ENCODE results near the gene ESR1. TPM values are rescaled to one million over a fixed set of nuclear protein-coding genes. Genes with fewer than 3 reads are reported as not detected.

Gene ESR1
- total RNA-seq, 4 donors from 2014 or later: 2.1 to 6.9 (median 5.2) TPM

DNA sequence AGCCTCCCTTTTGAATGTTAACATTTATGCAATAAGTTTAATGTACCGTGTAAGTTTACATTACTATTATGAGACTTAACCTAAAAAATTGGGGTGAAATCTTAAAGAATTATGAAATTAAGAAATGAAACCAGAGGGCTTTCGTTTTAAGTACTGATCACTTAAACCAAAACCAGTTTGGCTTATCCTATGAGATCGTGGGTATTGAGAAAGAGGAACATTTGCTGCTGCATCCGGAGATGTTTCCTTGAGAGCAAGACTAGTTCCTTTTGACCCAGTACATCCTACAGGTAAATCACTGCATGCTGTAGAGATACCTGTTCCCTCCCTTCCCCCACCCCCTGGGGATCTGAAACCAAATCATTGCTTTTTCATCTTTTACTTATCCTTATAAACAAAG, 201.3 kb downstream of the ESR1 start:
- Histone ChIP-seq H3K27me3 (no peaks in the 10 kb centered on the region), H3K4me3 (no peak overlapping the region), H3K36me3 (no peaks in the 10 kb centered on the region), H3K27ac (no peak overlapping the region), H3K9me3 (no peaks in the 10 kb centered on the region), H3K4me1 (no peaks in the 10 kb centered on the region)
- no peak for DNase-seq (ENCODE audit: low spot score in 2 of 2)
- TF ChIP-seq, protein P1, sequence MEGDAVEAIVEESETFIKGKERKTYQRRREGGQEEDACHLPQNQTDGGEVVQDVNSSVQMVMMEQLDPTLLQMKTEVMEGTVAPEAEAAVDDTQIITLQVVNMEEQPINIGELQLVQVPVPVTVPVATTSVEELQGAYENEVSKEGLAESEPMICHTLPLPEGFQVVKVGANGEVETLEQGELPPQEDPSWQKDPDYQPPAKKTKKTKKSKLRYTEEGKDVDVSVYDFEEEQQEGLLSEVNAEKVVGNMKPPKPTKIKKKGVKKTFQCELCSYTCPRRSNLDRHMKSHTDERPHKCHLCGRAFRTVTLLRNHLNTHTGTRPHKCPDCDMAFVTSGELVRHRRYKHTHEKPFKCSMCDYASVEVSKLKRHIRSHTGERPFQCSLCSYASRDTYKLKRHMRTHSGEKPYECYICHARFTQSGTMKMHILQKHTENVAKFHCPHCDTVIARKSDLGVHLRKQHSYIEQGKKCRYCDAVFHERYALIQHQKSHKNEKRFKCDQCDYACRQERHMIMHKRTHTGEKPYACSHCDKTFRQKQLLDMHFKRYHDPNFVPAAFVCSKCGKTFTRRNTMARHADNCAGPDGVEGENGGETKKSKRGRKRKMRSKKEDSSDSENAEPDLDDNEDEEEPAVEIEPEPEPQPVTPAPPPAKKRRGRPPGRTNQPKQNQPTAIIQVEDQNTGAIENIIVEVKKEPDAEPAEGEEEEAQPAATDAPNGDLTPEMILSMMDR (IDR thresholded peaks at IDR 0.05): no peak
- TF ChIP-seq EP300 (IDR thresholded peaks at IDR 0.05) (no peak), POLR2A (IDR thresholded peaks at IDR 0.05) (no peak)
- 80 to 83% methylated on average over 4 of the region's 4 CpGs for WGBS, 2 donors

DNA sequence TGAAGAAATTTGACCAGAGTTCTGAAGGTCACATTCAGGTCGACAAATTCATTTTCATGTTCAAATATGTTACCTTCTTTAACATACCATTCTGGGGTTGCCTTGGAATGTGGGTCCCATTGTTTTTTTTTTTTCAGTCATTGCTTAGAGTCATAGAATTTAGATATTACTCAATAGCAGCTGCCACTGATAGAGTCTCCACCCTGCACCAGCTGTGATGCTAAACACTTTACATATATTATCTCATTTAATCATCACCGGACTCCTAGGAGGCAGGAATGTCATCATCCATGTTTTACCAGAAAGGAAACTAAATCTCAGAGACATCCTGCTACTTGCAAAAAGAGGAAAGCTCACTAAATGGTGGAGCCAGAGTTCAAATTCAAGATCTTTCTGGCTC, 204.7 kb downstream of the ESR1 start:
- no peaks in the 10 kb centered on the region for H3K9me3 ChIP-seq
- 85 to 93% methylated on average over 2 of the region's 2 CpGs for WGBS, 2 donors

DNA sequence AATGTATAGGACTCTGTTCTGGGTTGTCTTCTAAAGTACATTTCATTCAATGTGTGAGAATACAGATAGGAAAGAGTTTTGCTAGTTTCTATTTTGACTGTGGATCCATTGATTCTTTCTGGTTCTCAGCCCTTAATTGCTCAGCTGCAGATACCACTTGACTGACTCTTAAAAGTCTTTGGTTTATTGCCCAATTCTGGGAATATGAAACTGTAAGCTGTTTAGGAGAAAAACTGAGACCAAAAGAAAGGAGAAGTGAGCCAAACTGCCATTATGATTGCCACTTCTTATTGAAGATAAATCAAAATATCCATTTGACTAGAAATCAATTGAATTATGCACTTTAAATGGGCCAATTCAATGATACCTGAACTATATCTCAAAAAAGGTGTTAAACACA, 211.4 kb downstream of the ESR1 start:
- DNase-seq (ENCODE audit: low spot score in 2 of 2): no peak
- no peak overlapping the region for H3K27ac ChIP-seq
- no peaks in the 10 kb centered on the region for H3K4me1 ChIP-seq
- H3K36me3 ChIP-seq: no peaks in the 10 kb centered on the region
- no peak for TF ChIP-seq EP300 (IDR thresholded peaks at IDR 0.05)
- TF ChIP-seq, protein P1 (IDR thresholded peaks at IDR 0.05): no peak
- no peak for TF ChIP-seq POLR2A (IDR thresholded peaks at IDR 0.05)
- peaks cover 0 to 8% (median 0%) of the 10 kb centered on the region in 4 donors for H3K9me3 ChIP-seq
- H3K27me3 ChIP-seq: no peaks in the 10 kb centered on the region
- H3K4me3 ChIP-seq: no peak overlapping the region

More for the DNA sequence above, 204.7 kb downstream of the ESR1 start:
- Histone ChIP-seq H3K4me1 (no peaks in the 10 kb centered on the region), H3K27me3 (no peaks in the 10 kb centered on the region), H3K4me3 (no peak overlapping the region), H3K27ac (no peak overlapping the region), H3K36me3 (no peaks in the 10 kb centered on the region)
- TF ChIP-seq EP300 (IDR thresholded peaks at IDR 0.05): no peak
- TF ChIP-seq, protein P1 (IDR thresholded peaks at IDR 0.05): no peak
- no peak for TF ChIP-seq POLR2A (IDR thresholded peaks at IDR 0.05)
- no peak for DNase-seq (ENCODE audit: low spot score in 2 of 2)

DNA sequence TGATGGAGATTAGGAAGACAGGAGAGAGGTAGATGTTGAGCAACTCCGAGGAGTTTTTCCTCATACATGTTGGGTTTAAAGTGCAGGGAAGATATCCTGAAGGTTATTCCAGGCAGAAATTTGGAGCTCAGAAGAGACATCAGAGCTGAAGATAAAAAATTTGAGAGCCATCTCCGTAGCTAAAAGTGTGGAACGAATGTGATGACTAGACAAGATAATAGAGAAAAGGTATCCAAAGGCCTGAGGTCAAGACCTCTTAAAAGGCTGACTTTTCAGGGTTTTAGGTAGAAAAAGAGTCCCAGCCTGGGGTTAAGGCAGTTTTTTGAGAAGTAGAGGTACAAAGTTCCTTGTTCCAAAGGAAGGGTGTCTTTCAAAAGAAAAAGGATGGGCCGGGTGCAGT, 214.8 kb downstream of the ESR1 start:
- DNase-seq (ENCODE audit: low spot score in 2 of 2): no peak

DNA sequence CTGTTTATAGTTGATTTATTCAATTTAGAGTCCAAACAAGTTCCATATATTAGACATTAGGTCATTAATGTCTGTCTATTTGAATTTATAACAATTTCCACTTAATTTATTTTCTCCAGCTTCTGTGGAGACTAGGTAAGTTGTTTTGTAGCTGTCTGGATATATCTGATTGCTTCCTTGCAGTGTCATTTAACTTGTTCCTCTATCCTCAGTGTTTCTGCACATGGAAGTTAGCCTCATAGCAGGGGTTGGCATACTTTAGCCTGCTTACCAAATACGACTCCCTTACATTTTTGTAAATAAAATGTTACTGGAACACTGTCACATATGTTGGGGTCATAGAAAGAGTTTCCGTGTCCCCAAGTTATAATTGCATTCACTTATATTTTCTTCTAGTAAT, 216.1 kb downstream of the ESR1 start:
- Histone ChIP-seq H3K4me1 (no peaks in the 10 kb centered on the region), H3K36me3 (no peaks in the 10 kb centered on the region), H3K9me3 (peaks cover 0 to 16% (median 0%) of the 10 kb centered on the region in 4 donors), H3K27ac (no peak overlapping the region), H3K27me3 (no peaks in the 10 kb centered on the region), H3K4me3 (no peak overlapping the region)
- 66 to 82% methylated on average over 2 of the region's 2 CpGs for WGBS, 2 donors
- DNase-seq (ENCODE audit: low spot score in 2 of 2): no peak
- TF ChIP-seq, protein P1 (IDR thresholded peaks at IDR 0.05): no peak
- TF ChIP-seq EP300 (IDR thresholded peaks at IDR 0.05) (no peak), POLR2A (IDR thresholded peaks at IDR 0.05) (no peak)

More for the DNA sequence above, 214.8 kb downstream of the ESR1 start:
- 93 to 96% methylated on average over 4 of the region's 4 CpGs for WGBS, 2 donors
- Histone ChIP-seq H3K9me3 (peaks cover 0 to 8% (median 0%) of the 10 kb centered on the region in 4 donors), H3K27me3 (no peaks in the 10 kb centered on the region), H3K27ac (no peak overlapping the region), H3K36me3 (no peaks in the 10 kb centered on the region), H3K4me3 (no peak overlapping the region), H3K4me1 (no peaks in the 10 kb centered on the region)
- no peak for TF ChIP-seq EP300 (IDR thresholded peaks at IDR 0.05)
- TF ChIP-seq POLR2A (IDR thresholded peaks at IDR 0.05): no peak
- TF ChIP-seq, protein P1 (IDR thresholded peaks at IDR 0.05): no peak

Measured in tibial nerve (tissue), 4 donors.